ENCODE measurements around the gene SLC39A9.

GRCh38 chr14:69356903-69357543 lies 41.5 kb upstream of the SLC39A9 start:
- TF ChIP-seq POLR2A (IDR thresholded peaks at IDR 0.05): no peak
- no peak for TF ChIP-seq CTCF (IDR thresholded peaks at IDR 0.05)
- TF ChIP-seq POLR2AphosphoS5 (IDR thresholded peaks at IDR 0.05): no peak
